ENCODE results near the gene SLC2A9. TPM values are rescaled to one million over a fixed set of nuclear protein-coding genes. Genes with fewer than 3 reads are reported as not detected.
A peak's percentile ranks its signal among the peaks of the same experiment; 100 is the strongest.

SLC2A9 gene
- total RNA-seq, 1 donor from 2014 or later: 8.2 TPM

- TF ChIP-seq CTCF (IDR thresholded peaks at IDR 0.05; ENCODE audit: borderline replicate concordance): no peak
- H3K4me1 ChIP-seq: peaks cover 14% of the 10 kb centered on the region
- H3K36me3 ChIP-seq: no peaks in the 10 kb centered on the region
- DNase-seq: no peak
- no peaks in the 10 kb centered on the region for H3K9me3 ChIP-seq (replicated peaks)
- peak overlapping the region; percentile 82 for H3K27ac ChIP-seq (replicated peaks)
- H3K4me3 ChIP-seq: no peak overlapping the region
- no peaks in the 10 kb centered on the region for H3K27me3 ChIP-seq (ENCODE audit: low read depth)
- intact Hi-C loops (cut with micrococcal nuclease): no loop called here
Measured at GRCh38 chr4:9946170-9946569, 75.1 kb downstream of the SLC2A9 start.

GRCh38 chr4:9944431-9945425 lies 76.6 kb downstream of the SLC2A9 start:
- Histone ChIP-seq H3K4me3 (no peak overlapping the region), H3K27ac (replicated peaks) (no peak overlapping the region), H3K27me3 (ENCODE audit: low read depth) (no peaks in the 10 kb centered on the region), H3K4me1 (peaks cover 18% of the 10 kb centered on the region), H3K9me3 (replicated peaks) (no peaks in the 10 kb centered on the region), H3K36me3 (no peaks in the 10 kb centered on the region)
- intact Hi-C loops (cut with micrococcal nuclease): no loop called here
- no peak for TF ChIP-seq CTCF (IDR thresholded peaks at IDR 0.05; ENCODE audit: borderline replicate concordance)
- DNase-seq: no peak

- Histone ChIP-seq H3K27ac (replicated peaks) (no peak overlapping the region), H3K4me3 (no peak overlapping the region), H3K9me3 (replicated peaks) (no peaks in the 10 kb centered on the region), H3K27me3 (ENCODE audit: low read depth) (no peaks in the 10 kb centered on the region), H3K36me3 (no peaks in the 10 kb centered on the region), H3K4me1 (peaks cover 20% of the 10 kb centered on the region)
- intact Hi-C loops (cut with micrococcal nuclease): no loop called here
- DNase-seq: no peak
- TF ChIP-seq CTCF (IDR thresholded peaks at IDR 0.05; ENCODE audit: borderline replicate concordance): no peak
Measured at GRCh38 chr4:9943761-9944160, 77.5 kb downstream of the SLC2A9 start.

- intact Hi-C loops (cut with micrococcal nuclease): no loop called here
- TF ChIP-seq CTCF (IDR thresholded peaks at IDR 0.05; ENCODE audit: borderline replicate concordance): no peak
Measured at GRCh38 chr4:9942921-9943600, 78.2 kb downstream of the SLC2A9 start.

GRCh38 chr4:9942139-9942538 lies 79.2 kb downstream of the SLC2A9 start:
- Histone ChIP-seq H3K27ac (replicated peaks) (no peak overlapping the region), H3K4me3 (no peak overlapping the region), H3K9me3 (replicated peaks) (no peaks in the 10 kb centered on the region), H3K4me1 (peaks cover 11% of the 10 kb centered on the region), H3K27me3 (ENCODE audit: low read depth) (no peaks in the 10 kb centered on the region), H3K36me3 (no peaks in the 10 kb centered on the region)
- no peak for DNase-seq
- intact Hi-C loops (cut with micrococcal nuclease): no loop called here
- no peak for TF ChIP-seq CTCF (IDR thresholded peaks at IDR 0.05; ENCODE audit: borderline replicate concordance)

More at GRCh38 chr4:9942921-9943600, 78.2 kb downstream of the SLC2A9 start:
- DNase-seq: no peak
- Histone ChIP-seq H3K27me3 (ENCODE audit: low read depth) (no peaks in the 10 kb centered on the region), H3K9me3 (replicated peaks) (no peaks in the 10 kb centered on the region), H3K27ac (replicated peaks) (no peak overlapping the region), H3K36me3 (no peaks in the 10 kb centered on the region), H3K4me1 (peaks cover 20% of the 10 kb centered on the region), H3K4me3 (no peak overlapping the region)
